GM20000 (cell line): ENCODE measurements around the gene C10orf88.

Source experiments
- DNase-seq: peaks from one replicate; pipeline ENCODE4 v3.0.0; 2012; ENCODE audit warnings: low spot score
- TF ChIP-seq, protein P1 (sequence below): IDR thresholded peaks from 2 replicates; pipeline ENCODE4 v1.5.1; 2012; ENCODE audit warnings: mild to moderate bottlenecking, control low read depth; ENCODE audit errors: extremely low read depth, missing control alignments

C10orf88 gene

DNA sequence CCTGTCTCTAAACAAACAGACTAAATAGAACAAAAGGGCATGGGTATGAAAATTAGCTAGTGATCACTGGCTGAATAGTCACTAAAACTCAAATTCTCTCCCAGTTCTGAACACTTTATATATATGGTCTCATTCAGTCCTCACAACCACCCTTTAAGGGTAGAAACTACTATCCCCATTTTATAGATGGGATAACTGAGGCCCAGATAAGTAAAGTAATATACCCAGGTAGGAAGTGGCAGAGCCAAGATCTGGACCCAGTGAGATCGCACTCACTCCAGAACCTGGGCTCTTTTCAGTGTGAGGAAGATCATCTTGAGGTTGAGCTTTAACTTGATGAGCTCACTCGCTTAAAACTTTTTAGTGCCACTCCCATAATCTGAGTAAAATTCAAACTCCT lies 30.7 kb upstream of the C10orf88 start:
- TF ChIP-seq, protein P1, sequence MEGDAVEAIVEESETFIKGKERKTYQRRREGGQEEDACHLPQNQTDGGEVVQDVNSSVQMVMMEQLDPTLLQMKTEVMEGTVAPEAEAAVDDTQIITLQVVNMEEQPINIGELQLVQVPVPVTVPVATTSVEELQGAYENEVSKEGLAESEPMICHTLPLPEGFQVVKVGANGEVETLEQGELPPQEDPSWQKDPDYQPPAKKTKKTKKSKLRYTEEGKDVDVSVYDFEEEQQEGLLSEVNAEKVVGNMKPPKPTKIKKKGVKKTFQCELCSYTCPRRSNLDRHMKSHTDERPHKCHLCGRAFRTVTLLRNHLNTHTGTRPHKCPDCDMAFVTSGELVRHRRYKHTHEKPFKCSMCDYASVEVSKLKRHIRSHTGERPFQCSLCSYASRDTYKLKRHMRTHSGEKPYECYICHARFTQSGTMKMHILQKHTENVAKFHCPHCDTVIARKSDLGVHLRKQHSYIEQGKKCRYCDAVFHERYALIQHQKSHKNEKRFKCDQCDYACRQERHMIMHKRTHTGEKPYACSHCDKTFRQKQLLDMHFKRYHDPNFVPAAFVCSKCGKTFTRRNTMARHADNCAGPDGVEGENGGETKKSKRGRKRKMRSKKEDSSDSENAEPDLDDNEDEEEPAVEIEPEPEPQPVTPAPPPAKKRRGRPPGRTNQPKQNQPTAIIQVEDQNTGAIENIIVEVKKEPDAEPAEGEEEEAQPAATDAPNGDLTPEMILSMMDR: no peak
- no peak for DNase-seq

DNA sequence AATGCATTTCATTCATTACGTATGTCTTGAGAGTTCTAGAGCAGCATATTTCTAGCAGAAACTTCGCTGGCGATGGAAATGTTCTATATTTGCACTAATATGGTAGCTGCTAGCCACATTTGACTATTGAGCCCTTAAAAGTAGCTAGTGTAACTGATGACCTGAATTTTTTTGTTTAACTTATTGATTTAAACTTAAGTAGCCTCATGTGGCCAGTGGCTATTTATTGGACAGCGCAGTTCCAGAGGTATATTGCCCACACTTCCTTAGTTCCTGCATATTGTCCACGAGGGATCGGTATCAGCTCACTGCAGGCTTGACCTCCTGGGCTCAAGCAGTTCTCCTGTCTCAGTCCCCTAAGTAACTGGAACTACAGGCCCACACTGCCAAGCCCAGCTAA lies 29.9 kb upstream of the C10orf88 start:
- no peak for DNase-seq
- TF ChIP-seq, protein P1: no peak

DNA sequence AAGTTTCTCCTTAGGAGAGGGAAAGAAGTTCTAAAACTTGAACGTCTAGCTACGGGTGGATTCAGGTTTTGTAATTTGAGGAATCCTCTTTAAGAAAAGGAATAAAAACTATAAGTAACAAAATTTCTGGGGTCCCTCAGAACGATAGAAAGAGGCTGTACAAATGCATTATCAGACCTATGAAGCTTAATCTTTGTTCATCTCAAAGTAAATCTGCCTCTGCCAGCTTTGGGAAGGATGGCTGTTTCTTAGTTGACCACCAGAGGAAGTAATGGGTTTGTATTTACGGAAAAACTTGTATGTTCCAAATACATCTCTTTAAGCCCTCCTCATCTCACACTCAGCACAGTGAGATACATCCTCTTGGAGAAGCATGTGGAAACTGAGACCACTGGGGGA lies 27.0 kb upstream of the C10orf88 start:
- TF ChIP-seq, protein P1: no peak
- peak; percentile 30 for DNase-seq

DNA sequence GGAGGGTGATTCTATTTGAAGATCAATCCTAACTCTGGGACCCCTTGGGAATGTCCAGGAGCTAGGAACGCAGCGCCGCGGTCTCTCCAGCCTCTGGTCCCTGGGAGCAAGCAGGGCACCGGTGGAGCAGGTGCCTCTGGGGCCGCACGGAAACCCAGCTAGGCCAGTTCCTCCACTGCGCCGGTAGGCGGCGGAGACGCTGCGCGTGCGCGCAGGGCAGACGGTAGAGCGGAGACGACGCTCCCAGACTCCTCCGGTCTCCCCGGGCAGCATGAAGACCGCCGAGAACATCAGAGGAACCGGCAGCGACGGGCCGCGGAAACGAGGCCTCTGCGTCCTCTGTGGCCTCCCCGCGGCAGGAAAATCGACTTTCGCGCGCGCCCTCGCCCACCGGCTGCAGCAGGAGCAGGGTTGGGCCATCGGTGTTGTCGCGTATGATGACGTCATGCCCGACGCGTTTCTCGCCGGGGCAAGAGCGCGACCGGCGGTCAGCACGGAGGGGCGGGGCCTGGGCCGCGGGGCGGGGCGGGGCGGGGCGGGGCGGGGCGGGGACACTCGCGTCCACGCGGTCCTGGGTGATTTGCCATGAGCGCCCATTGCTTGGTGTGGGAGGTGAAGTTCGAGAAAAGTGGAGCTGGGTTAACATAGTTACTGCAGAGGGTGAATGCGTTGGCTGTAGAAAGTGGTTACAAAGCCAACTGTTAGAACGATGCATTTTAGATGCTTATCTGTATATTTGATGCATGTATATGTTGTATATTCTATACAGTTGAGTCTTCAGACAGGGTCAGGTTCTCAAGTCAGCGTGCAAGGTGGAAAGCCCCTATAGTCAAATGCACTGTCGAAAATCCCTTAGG lies 26.4 kb upstream of the C10orf88 start, which contains the start of gene PSTK:
Gene PSTK, plus strand, starts transcription at position 193 of the 857 bp plus-strand sequence. Its CDS starts 79 bp downstream, at position 272.
- DNase-seq: peak; percentile 96
- TF ChIP-seq, protein P1: peak; percentile 84

DNA sequence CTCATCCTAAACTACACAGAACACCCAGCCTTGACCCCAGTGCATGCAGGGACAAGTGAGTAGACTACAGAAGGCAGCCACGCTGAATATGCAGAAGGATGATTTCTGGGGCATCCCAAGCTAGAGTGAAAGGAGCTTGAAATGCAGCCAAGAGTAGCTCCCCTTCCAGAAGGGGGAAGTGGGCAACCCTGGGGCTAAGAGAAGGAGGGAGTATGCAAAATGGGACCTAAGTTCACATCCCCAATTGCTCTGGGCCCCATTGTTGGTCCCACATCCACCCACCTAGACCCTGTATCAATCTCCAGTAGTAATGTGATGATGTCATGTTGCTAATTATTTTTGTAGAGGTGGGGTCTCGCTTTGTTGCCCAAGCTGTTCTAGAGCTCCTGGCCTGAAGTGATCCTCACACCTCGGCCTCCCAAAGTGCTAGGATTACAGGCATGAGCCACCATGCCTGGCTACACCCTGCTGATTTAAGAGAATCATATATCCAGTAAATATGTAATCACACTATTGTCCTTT lies 20.6 kb upstream of the C10orf88 start:
- no peak for DNase-seq
- TF ChIP-seq, protein P1: no peak

DNA sequence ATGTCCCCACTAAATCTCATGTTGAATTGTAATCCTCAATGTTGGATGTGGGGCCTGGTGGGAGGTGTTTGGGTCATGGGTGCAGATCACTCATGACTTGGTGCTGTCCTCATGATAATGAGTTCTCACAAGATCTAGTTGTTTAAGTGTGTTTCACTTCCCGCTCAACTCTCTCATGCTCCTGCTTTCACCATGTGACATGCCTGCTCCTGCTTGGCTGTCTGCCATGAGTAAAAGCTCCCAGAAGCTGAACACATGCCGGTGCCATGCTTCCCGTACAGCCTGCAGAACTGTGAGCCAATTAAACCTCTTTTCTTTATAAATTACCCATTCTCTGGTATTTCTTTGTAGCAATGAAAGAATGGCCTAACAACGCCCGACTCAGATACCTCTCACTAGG lies 20.0 kb upstream of the C10orf88 start:
- DNase-seq: no peak
- TF ChIP-seq, protein P1: no peak

DNA sequence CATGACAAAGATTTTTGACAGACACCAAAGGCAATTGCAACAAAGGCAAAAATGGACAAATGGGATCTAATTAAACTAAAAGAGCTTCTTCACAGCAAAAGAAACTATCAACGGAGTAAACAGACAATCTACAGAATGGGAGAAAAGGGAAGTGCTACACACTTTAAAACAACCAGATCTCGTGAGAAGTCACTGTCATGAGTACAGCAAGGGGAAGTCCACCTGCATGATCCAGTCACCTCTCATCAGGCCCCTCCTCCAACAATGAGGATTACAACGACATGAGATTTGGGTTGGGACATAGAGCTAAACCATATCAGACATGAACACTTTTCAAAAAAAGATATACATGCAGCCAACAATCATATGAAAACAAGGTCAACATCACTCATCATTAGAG lies 14.7 kb upstream of the C10orf88 start:
- no peak for DNase-seq
- TF ChIP-seq, protein P1: no peak
